SK-N-SH treated with all-trans-retinoic acid at 6 μM for 48 hours (cell line): ENCODE data around the gene SPN.
"Not testable (repeated sequence)": the region's sequence is repeated elsewhere in the genome, so short reads cannot be mapped to it uniquely, and the experiment has no call there.

ENCODE experiments used
- ATAC-seq: fragments of 200-7000 bp; cut with Tn5 transposase; 3 replicates; pipeline ENCODE4 v1.9.1; 2020; ENCODE audit warnings: mild to moderate bottlenecking, moderate library complexity
- BACH2 ChIP-seq: fragments of 250-450 bp; sonication (Bioruptor Pico); IDR thresholded peaks from 2 replicates; pipeline ENCODE4 v1.9.0; 2021; ENCODE audit warnings: mild to moderate bottlenecking, borderline replicate concordance
- CREB5 ChIP-seq: fragments of 250-450 bp; sonication (Bioruptor Pico); IDR thresholded peaks from 2 replicates; pipeline ENCODE4 v1.5.1; 2020; ENCODE audit warnings: low read depth, mild to moderate bottlenecking, moderate library complexity
- CSDC2 ChIP-seq: fragments of 250-450 bp; sonication (Bioruptor Pico); IDR thresholded peaks from 2 replicates; pipeline ENCODE4 v1.5.0; 2020; ENCODE audit warnings: mild to moderate bottlenecking, moderate library complexity
- CSRNP3 ChIP-seq: fragments of 250-450 bp; sonication (Bioruptor Pico); IDR thresholded peaks from 2 replicates; pipeline ENCODE4 v1.5.1; 2021; ENCODE audit warnings: mild to moderate bottlenecking, moderate library complexity
- ESRRG ChIP-seq: fragments of 250-450 bp; sonication (Bioruptor Pico); IDR thresholded peaks from 2 replicates; pipeline ENCODE4 v1.6.1; 2021; ENCODE audit warnings: mild to moderate bottlenecking
- GLIS3 ChIP-seq: fragments of 250-450 bp; sonication (Bioruptor Pico); IDR thresholded peaks from 2 replicates; pipeline ENCODE4 v1.5.0; 2020; ENCODE audit warnings: mild to moderate bottlenecking, moderate library complexity
- ISL1 ChIP-seq: fragments of 250-450 bp; sonication (Bioruptor Pico); IDR thresholded peaks from 2 replicates; pipeline ENCODE4 v2.1.2; 2022; ENCODE audit warnings: mild to moderate bottlenecking, moderate library complexity
- OSR1 ChIP-seq: fragments of 250-450 bp; sonication (Bioruptor Pico); IDR thresholded peaks from 2 replicates; pipeline ENCODE4 v1.8.0; 2022; ENCODE audit warnings: moderate library complexity, mild to moderate bottlenecking, inconsistent platforms
- PATZ1 ChIP-seq: fragments of 250-450 bp; sonication (Bioruptor Pico); IDR thresholded peaks from 2 replicates; pipeline ENCODE4 v1.8.0; 2020; ENCODE audit warnings: mild to moderate bottlenecking, moderate library complexity, borderline replicate concordance
- POU6F1 ChIP-seq: fragments of 250-450 bp; sonication (Bioruptor Pico); IDR thresholded peaks from 2 replicates; pipeline ENCODE4 v1.8.0; 2021; ENCODE audit warnings: low read depth, mild to moderate bottlenecking, moderate library complexity, borderline replicate concordance
- PPARA ChIP-seq: fragments of 250-450 bp; sonication (Bioruptor Pico); IDR thresholded peaks from 2 replicates; pipeline ENCODE4 v1.5.0; 2020; ENCODE audit warnings: mild to moderate bottlenecking, borderline replicate concordance
- RARB ChIP-seq: fragments of 250-450 bp; sonication (Bioruptor Pico); IDR thresholded peaks from 2 replicates; pipeline ENCODE4 v1.8.0; 2021; ENCODE audit warnings: mild to moderate bottlenecking, moderate library complexity
- SNAI2 ChIP-seq: fragments of 250-450 bp; sonication (Bioruptor Pico); IDR thresholded peaks from 2 replicates; pipeline ENCODE4 v1.5.0; 2020; ENCODE audit warnings: mild to moderate bottlenecking, moderate library complexity
- TCF4 ChIP-seq: fragments of 250-450 bp; sonication (Bioruptor Pico); IDR thresholded peaks from 2 replicates; pipeline ENCODE4 v1.8.0; 2021; ENCODE audit warnings: mild to moderate bottlenecking, moderate library complexity, borderline replicate concordance
- TOX ChIP-seq: fragments of 250-450 bp; sonication (Bioruptor Pico); IDR thresholded peaks from 2 replicates; pipeline ENCODE4 v1.8.0; 2021; ENCODE audit warnings: mild to moderate bottlenecking, moderate library complexity, borderline replicate concordance
- TSHZ2 ChIP-seq: fragments of 250-450 bp; sonication (Bioruptor Pico); IDR thresholded peaks from 2 replicates; pipeline ENCODE4 v1.5.0; 2020; ENCODE audit warnings: mild to moderate bottlenecking, moderate library complexity
- ZC3H10 ChIP-seq: fragments of 250-450 bp; sonication (Bioruptor Pico); IDR thresholded peaks from 2 replicates; pipeline ENCODE4 v1.5.1; 2021; ENCODE audit warnings: mild to moderate bottlenecking, moderate library complexity
- ZFP3 ChIP-seq: fragments of 250-450 bp; sonication (Bioruptor Pico); IDR thresholded peaks from 2 replicates; pipeline ENCODE4 v1.5.0; 2020; ENCODE audit warnings: mild to moderate bottlenecking, moderate library complexity
- ZFP30 ChIP-seq: fragments of 450-650 bp; formaldehyde crosslinking; IDR thresholded peaks from 2 replicates; pipeline ENCODE4 v1.5.0; 2022; ENCODE audit warnings: mild to moderate bottlenecking, moderate library complexity
- ZNF565 ChIP-seq: fragments of 450-650 bp; formaldehyde crosslinking; conservative IDR thresholded peaks from 2 replicates; pipeline ENCODE4 v1.5.0; 2020; ENCODE audit warnings: low read depth, mild to moderate bottlenecking, moderate library complexity
- ZNF70 ChIP-seq: fragments of 450-650 bp; formaldehyde crosslinking; IDR thresholded peaks from 2 replicates; pipeline ENCODE4 v1.5.0; 2020; ENCODE audit warnings: mild to moderate bottlenecking, moderate library complexity
- ZNF8 ChIP-seq: fragments of 450-650 bp; formaldehyde crosslinking; IDR thresholded peaks from 2 replicates; pipeline ENCODE4 v1.5.0; 2020; ENCODE audit warnings: mild to moderate bottlenecking, moderate library complexity

SPN gene

GRCh38 chr16:29664091-29664921 is 1.3 kb downstream of the SPN start (continued):
- no peak for TF ChIP-seq CSDC2 (CRISPR knock-in tag)
- TF ChIP-seq ZNF565 (CRISPR knock-in tag): no peak
- TF ChIP-seq ZFP3 (CRISPR knock-in tag): no peak

GRCh38 chr16:29665294-29666077 is 2.4 kb downstream of the SPN start:
- TF ChIP-seq POU6F1 (CRISPR knock-in tag): no peak
- TF ChIP-seq PPARA (CRISPR knock-in tag): no peak
- no peak for TF ChIP-seq GLIS3 (CRISPR knock-in tag)
- no peak for TF ChIP-seq OSR1
- no peak for TF ChIP-seq RARB (CRISPR knock-in tag)
- no peak for TF ChIP-seq CSDC2 (CRISPR knock-in tag)
- TF ChIP-seq ZFP30 (CRISPR knock-in tag): no peak
- TF ChIP-seq CREB5: no peak
- TF ChIP-seq ZNF8: no peak
- no peak for TF ChIP-seq ISL1 (CRISPR knock-in tag)
- no peak for TF ChIP-seq TOX (CRISPR knock-in tag)
- TF ChIP-seq ESRRG (CRISPR knock-in tag): no peak
- TF ChIP-seq SNAI2 (CRISPR knock-in tag): no peak
- no peak for TF ChIP-seq ZFP3 (CRISPR knock-in tag)
- TF ChIP-seq ZNF565 (CRISPR knock-in tag): no peak
- no peak for TF ChIP-seq TCF4 (CRISPR knock-in tag)
- ATAC-seq: no peak

GRCh38 chr16:29667322-29667610 is 4.2 kb downstream of the SPN start:
- ATAC-seq: not testable (repeated sequence)

- TF ChIP-seq PATZ1 (CRISPR knock-in tag) (no peak), ZFP3 (CRISPR knock-in tag) (no peak), ESRRG (CRISPR knock-in tag) (no peak), BACH2 (CRISPR knock-in tag) (no peak), ZFP30 (CRISPR knock-in tag) (no peak), GLIS3 (CRISPR knock-in tag) (no peak), TSHZ2 (no peak), ZNF8 (no peak), SNAI2 (CRISPR knock-in tag) (no peak), ZC3H10 (CRISPR knock-in tag) (no peak), ZNF565 (CRISPR knock-in tag) (no peak), RARB (CRISPR knock-in tag) (no peak), TOX (CRISPR knock-in tag) (no peak), TCF4 (CRISPR knock-in tag) (no peak), ZNF70 (no peak), CSDC2 (CRISPR knock-in tag) (no peak), CSRNP3 (no peak), CREB5 (no peak)
- TF ChIP-seq, all 23 proteins: peak for 0
Measured at GRCh38 chr16:29667755-29668154, 4.7 kb downstream of the SPN start.

More at GRCh38 chr16:29667755-29668154, 4.7 kb downstream of the SPN start:
- no peak for ATAC-seq
